ENCODE data around the gene FLRT1. TPM values are rescaled to one million over a fixed set of nuclear protein-coding genes. Genes with fewer than 3 reads are reported as not detected.

The FLRT1 gene
- total and polyA plus RNA-seq, 9 donors = 0.13 to 1.2 (median 0.38) TPM

GRCh38 chr11:64011371-64011770 is 24.4 kb upstream of the FLRT1 start:
- H3K36me3 ChIP-seq = no peaks in the 10 kb centered on the region
- H3K4me3 ChIP-seq = no peak overlapping the region
- H3K4me1 ChIP-seq (ENCODE audit: insufficient read depth) = peaks cover 8% of the 10 kb centered on the region
- DNase-seq = no peak
- H3K27me3 ChIP-seq = no peaks in the 10 kb centered on the region
- no peaks in the 10 kb centered on the region for H3K9me3 ChIP-seq
- H3K27ac ChIP-seq = no peak overlapping the region
- TF ChIP-seq POLR2A (IDR thresholded peaks at IDR 0.05) (no peak), EP300 (IDR thresholded peaks at IDR 0.05) (no peak)
- TF ChIP-seq, protein P1, sequence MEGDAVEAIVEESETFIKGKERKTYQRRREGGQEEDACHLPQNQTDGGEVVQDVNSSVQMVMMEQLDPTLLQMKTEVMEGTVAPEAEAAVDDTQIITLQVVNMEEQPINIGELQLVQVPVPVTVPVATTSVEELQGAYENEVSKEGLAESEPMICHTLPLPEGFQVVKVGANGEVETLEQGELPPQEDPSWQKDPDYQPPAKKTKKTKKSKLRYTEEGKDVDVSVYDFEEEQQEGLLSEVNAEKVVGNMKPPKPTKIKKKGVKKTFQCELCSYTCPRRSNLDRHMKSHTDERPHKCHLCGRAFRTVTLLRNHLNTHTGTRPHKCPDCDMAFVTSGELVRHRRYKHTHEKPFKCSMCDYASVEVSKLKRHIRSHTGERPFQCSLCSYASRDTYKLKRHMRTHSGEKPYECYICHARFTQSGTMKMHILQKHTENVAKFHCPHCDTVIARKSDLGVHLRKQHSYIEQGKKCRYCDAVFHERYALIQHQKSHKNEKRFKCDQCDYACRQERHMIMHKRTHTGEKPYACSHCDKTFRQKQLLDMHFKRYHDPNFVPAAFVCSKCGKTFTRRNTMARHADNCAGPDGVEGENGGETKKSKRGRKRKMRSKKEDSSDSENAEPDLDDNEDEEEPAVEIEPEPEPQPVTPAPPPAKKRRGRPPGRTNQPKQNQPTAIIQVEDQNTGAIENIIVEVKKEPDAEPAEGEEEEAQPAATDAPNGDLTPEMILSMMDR (IDR thresholded peaks at IDR 0.05) = no peak
- WGBS, 3 donors = 85 to 91% (median 88%) methylated on average over 8 of the region's 8 CpGs
- intact Hi-C loops (cut with DNase I) = no loop called here

- WGBS, 3 donors = 83 to 87% (median 87%) methylated on average over 16 of the region's 16 CpGs
These were observed 22.4 kb upstream of the FLRT1 start for GRCh38 chr11:64013141-64013896.

GRCh38 chr11:64014356-64014755 is 21.4 kb upstream of the FLRT1 start:
- intact Hi-C loops (cut with DNase I) = no loop called here
- Histone ChIP-seq H3K9me3 (no peaks in the 10 kb centered on the region), H3K4me1 (ENCODE audit: insufficient read depth) (no peaks in the 10 kb centered on the region), H3K4me3 (no peak overlapping the region), H3K27me3 (no peaks in the 10 kb centered on the region), H3K27ac (no peak overlapping the region), H3K36me3 (no peaks in the 10 kb centered on the region)
- no peak for TF ChIP-seq EP300 (IDR thresholded peaks at IDR 0.05)
- TF ChIP-seq POLR2A (IDR thresholded peaks at IDR 0.05) = no peak
- TF ChIP-seq, protein P1 (IDR thresholded peaks at IDR 0.05) = no peak
- WGBS, 3 donors = 75 to 84% (median 79%) methylated on average over 11 of the region's 11 CpGs
- no peak for DNase-seq

More at GRCh38 chr11:64013141-64013896, 22.4 kb upstream of the FLRT1 start:
- DNase-seq = no peak
- Histone ChIP-seq H3K9me3 (no peaks in the 10 kb centered on the region), H3K4me3 (no peak overlapping the region), H3K36me3 (no peaks in the 10 kb centered on the region), H3K4me1 (ENCODE audit: insufficient read depth) (no peaks in the 10 kb centered on the region), H3K27ac (no peak overlapping the region), H3K27me3 (no peaks in the 10 kb centered on the region)
- TF ChIP-seq EP300 (IDR thresholded peaks at IDR 0.05) (no peak), POLR2A (IDR thresholded peaks at IDR 0.05) (no peak)
- TF ChIP-seq, protein P1 (IDR thresholded peaks at IDR 0.05) = no peak
- intact Hi-C loops (cut with DNase I) = no loop called here

DNA sequence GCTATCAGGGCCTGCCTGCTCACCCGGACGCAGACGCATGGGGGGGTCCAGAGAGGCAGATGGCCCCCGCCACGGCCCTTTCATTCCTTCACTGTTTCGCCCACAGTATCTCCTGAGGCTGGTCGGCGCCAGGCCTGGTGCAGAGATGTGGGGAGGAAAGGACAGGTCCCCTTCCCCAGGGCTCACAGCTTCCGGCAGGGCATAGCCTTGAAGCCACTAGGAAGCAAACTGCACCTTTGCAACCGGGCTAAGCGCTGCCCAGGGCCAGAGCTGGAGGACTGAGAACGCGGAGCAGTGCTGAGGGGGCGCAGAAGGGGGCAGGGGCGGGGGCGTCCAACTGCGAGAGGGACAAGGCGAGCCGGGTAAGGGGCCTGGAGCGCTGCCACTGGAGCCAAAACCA is 20.2 kb upstream of the FLRT1 start:
- Histone ChIP-seq H3K36me3 (no peaks in the 10 kb centered on the region), H3K4me3 (no peak overlapping the region), H3K4me1 (ENCODE audit: insufficient read depth) (no peaks in the 10 kb centered on the region), H3K9me3 (no peaks in the 10 kb centered on the region), H3K27me3 (no peaks in the 10 kb centered on the region), H3K27ac (no peak overlapping the region)
- TF ChIP-seq, protein P1 (IDR thresholded peaks at IDR 0.05) = no peak
- no peak for TF ChIP-seq POLR2A (IDR thresholded peaks at IDR 0.05)
- TF ChIP-seq EP300 (IDR thresholded peaks at IDR 0.05) = no peak
- DNase-seq = no peak
- 83 to 89% (median 87%) methylated on average over 17 to 20 of the region's 20 CpGs for WGBS, 3 donors
- intact Hi-C loops (cut with DNase I) = no loop called here

All from ovary (tissue), 9 donors.